Erythroblast (primary cell): ENCODE results near the gene CTIF.

Source experiments
- GATA1 ChIP-seq: IDR thresholded peaks from 2 replicates; pipeline ENCODE4 v1.6.1; 2011; ENCODE audit warnings: low read depth, mild to moderate bottlenecking, control low read depth, low read length, moderate library complexity
- POLR2A ChIP-seq: IDR thresholded peaks from 2 replicates; pipeline ENCODE4 v1.6.1; 2011; ENCODE audit warnings: mild to moderate bottlenecking, low read length

GRCh38 chr18:48621240-48621639 is 82.4 kb downstream of the CTIF start:
- TF ChIP-seq POLR2A (no peak), GATA1 (no peak)
